ENCODE measurements around the gene SSTR3.
"Not testable (repeated sequence)": the region's sequence is repeated elsewhere in the genome, so short reads cannot be mapped to it uniquely, and the experiment has no call there.

Gene SSTR3

GRCh38 chr22:37173709-37174108 is 38.6 kb downstream of the SSTR3 start:
- DNase-seq = peak in 2 of 10 donors; percentile 22 to 55
- intact Hi-C loops (cut with DNase I) = no loop called here

GRCh38 chr22:37172266-37173245 is 39.7 kb downstream of the SSTR3 start:
- DNase-seq = peak in 4 of 10 donors; percentile 3 to 61 (median 31)
- intact Hi-C loops (cut with DNase I) = no loop called here

- peak in 1 of 10 donors; percentile 2 for DNase-seq
Observed at GRCh38 chr22:37171662-37172061, 40.6 kb downstream of the SSTR3 start.

GRCh38 chr22:37170689-37171405 is 41.4 kb downstream of the SSTR3 start:
- intact Hi-C loops (cut with DNase I) = not testable (repeated sequence)
- DNase-seq = peak in 2 of 10 donors; percentile 4 to 50

More at GRCh38 chr22:37171662-37172061, 40.6 kb downstream of the SSTR3 start:
- intact Hi-C loops (cut with DNase I) = no loop called here

- DNase-seq = peak in 3 of 10 donors; percentile 5 to 52 (median 7)
- intact Hi-C loops (cut with DNase I) = no loop called here
Observed at GRCh38 chr22:37169947-37170688, 42.2 kb downstream of the SSTR3 start.

GRCh38 chr22:37169406-37169805 is 42.9 kb downstream of the SSTR3 start:
- DNase-seq = peak in 1 of 10 donors; percentile 1

GRCh38 chr22:37167981-37168647 is 44.2 kb downstream of the SSTR3 start:
- DNase-seq = peak in 3 of 10 donors; percentile 0 to 20 (median 7)
- intact Hi-C loops (cut with DNase I) = no loop called here

More at GRCh38 chr22:37169406-37169805, 42.9 kb downstream of the SSTR3 start:
- intact Hi-C loops (cut with DNase I) = no loop called here

GRCh38 chr22:37167176-37167980 is 44.9 kb downstream of the SSTR3 start:
- intact Hi-C loops (cut with DNase I) = no loop called here
- DNase-seq = peak in 5 of 10 donors; percentile 6 to 78 (median 64)

- intact Hi-C loops (cut with DNase I) = loop anchor here (1.0 kb wide), 1 partner anchor 32 kb away; no protein-coding TSS in a partner anchor
- peak; percentile 66 to 98 (median 86) for DNase-seq
Observed at GRCh38 chr22:37166675-37167066, 45.6 kb downstream of the SSTR3 start.

GRCh38 chr22:37165940-37166674 is 46.2 kb downstream of the SSTR3 start:
- DNase-seq = peak in 3 of 10 donors; percentile 40 to 61 (median 57)
- intact Hi-C loops (cut with DNase I) = loop anchor here (1.0 kb wide), 1 partner anchor 32 kb away; no protein-coding TSS in a partner anchor

GRCh38 chr22:37165066-37165465 is 47.2 kb downstream of the SSTR3 start:
- peak in 3 of 10 donors; percentile 21 to 51 (median 51) for DNase-seq
- intact Hi-C loops (cut with DNase I) = no loop called here

- DNase-seq = peak in 2 of 10 donors; percentile 3 to 8
- intact Hi-C loops (cut with DNase I) = no loop called here
Observed at GRCh38 chr22:37164505-37164887, 47.8 kb downstream of the SSTR3 start.

GRCh38 chr22:37163575-37164504 is 48.4 kb downstream of the SSTR3 start:
- intact Hi-C loops (cut with DNase I) = no loop called here
- DNase-seq = peak in 1 of 10 donors; percentile 52

GRCh38 chr22:37163096-37163489 is 49.2 kb downstream of the SSTR3 start:
- intact Hi-C loops (cut with DNase I) = no loop called here

GRCh38 chr22:37162221-37163095 is 49.8 kb downstream of the SSTR3 start:
- peak in 1 of 10 donors; percentile 10 for DNase-seq
- intact Hi-C loops (cut with DNase I) = no loop called here

More at GRCh38 chr22:37163096-37163489, 49.2 kb downstream of the SSTR3 start:
- peak in 1 of 10 donors; percentile 24 for DNase-seq

GRCh38 chr22:37161443-37161842 is 50.8 kb downstream of the SSTR3 start:
- intact Hi-C loops (cut with DNase I) = no loop called here

More at GRCh38 chr22:37161443-37161842, 50.8 kb downstream of the SSTR3 start:
- DNase-seq = no peak
